Inferior parietal cortex (tissue), 1 donor: Measurements from ENCODE around the gene RNF207.

Experiments
- DNase-seq: peaks from one replicate; pipeline ENCODE4 v3.0.0-alpha.2; 2016; ENCODE audit errors: extremely low spot score

RNF207 gene

DNA sequence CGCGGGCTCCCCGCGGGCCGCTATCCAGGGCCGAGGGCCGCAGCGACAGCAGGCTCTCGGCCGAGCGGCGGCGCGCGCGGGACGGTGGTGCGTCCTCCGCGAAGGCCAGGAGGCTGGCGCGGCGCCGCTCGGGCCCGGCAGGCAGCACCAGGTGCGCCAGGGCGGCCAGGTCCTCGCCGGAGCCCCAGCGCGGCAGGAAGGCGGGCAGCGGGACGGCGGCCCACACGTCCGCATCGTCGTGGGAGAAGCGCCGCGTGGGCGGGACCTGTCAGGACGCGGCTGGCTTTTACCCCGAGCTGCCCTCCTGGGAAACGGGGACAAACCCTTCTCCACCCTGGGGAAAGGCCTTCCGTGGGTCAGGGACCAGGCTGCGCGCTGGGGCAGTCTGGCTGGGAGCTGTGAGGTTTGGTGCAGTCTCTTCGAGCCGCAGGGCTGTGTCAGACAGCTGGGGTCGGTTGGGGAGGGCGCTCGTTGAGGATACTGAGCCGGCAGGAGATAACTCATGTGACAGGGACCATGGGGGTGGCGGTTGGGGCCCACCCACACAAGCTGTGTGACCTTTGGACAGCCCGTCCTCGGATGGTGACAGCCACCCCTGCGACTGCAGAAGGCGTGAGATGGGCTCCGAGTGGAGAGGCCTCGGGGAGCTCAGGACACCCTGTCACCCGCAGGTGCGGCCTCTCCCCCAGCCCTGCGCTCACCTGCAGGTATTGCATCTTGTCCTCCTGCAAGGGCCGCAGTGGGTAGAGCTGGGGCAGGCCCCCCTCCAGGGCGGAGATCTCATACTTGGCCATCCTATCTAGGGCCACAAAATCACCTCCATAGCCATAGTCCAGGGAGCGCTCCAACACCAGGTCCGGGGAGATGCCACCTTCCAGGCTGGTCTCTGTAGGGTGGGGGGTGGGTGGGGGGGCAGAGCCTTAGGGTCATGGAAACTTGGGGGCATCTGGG is 44.1 kb downstream of the RNF207 start:
- DNase-seq, result no peak

DNA sequence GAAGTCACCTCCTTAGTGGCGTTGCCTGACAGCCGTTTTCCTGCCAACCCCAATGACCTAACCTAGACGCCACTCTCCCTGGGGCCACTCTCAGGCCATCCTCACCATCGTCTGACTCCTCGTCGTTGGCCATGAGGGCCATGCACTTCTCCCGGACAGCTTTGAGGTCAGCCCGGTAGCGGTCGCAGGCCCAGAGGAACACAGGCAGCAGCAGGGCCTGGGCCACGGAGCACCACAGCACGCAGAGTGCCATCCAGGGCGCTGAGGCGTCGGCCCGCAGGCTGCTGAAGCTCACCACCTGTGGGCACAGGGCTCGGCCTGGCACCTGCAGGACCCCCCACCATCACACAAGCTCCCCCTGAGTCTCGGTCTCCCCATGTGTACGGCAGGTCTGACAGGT is 45.3 kb downstream of the RNF207 start:
- no peak for DNase-seq

DNA sequence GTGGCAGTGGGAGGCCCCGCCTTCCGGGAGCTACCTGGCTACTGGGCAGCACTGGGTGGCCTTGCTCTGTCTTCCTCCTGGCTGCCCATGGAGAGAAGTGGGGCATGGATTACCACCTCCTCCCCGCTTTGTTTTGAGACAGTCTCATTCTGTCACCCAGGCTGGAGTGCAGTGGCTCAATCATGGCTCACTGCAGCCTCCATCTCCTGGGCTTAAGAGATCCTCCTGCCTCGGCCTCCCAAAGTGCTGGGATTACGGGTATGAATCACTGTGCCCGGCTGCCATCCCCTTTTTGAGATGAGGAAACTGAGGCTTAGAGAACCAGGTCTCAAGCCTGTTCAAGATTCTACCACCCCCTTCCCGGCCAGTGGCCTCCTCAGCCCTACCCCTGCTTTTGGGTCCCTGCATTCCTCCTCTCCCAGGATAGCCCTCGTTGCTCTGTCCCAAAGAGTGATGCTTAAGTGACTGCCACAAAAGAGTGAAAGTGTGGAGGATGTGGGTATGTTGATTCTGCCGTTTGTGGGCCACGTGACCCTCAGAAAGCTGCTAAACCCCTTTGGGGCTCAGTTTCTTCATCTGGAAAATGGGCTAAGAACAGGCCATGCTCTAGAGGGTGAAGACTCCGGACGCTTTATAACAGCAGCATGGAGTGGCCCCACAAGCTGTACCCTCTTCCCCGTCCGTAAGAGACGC is 45.9 kb downstream of the RNF207 start:
- DNase-seq, result no peak

DNA sequence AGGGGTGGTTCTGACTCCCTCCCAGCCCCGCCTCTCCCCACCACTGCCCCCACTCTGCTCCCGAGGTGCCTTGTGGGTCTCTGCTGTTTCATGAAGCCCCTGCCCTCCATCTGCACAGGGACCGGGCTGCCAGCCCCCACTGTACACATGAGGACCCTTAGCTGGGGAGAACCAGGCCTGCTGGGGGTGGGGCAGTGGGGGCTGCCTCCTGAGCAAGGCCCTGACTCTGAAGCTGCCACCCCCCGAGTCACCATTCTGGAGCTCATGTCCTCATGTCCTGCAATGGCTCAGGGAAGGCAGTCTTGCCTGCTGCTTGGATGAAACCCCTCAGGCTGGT is 46.4 kb downstream of the RNF207 start:
- no peak for DNase-seq

DNA sequence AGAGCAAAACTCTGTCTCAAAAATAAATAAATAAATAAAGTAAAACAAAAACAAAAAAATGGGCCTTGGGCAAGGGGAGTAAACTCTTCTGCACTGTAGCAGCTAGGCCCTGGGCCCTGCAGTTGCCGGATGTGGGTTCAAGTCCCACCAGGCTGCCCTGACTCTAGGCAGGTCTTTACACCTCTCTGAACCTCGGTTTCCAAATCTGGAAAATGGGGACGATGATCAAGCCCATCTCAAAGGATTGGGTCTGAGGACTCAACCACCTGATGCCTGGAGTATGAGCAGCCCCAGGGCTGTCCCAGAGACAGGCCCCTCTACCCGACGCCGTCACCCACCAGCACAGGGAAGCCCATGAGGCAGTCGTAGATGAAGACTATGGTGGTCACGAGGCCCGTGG is 47.5 kb downstream of the RNF207 start:
- no peak for DNase-seq

DNA sequence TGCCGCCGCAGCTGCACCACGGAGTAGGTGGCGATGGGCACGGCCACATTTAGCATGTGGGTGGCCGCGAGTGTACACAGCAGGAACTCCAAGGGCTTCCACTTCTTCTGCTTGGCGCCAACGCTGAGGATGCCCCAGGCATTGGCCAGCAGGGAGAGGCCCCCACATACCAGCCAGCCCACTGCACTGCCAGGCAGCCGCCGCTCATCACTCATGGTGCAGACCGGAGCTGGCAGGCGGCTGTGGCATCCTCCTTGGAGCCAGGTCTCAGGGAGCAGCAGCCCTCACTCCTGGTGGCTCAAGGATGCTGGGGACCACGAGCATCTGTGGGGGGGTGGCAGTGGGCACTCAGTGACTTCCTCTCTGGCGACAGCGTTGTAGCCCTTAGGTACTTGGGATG is 48.8 kb downstream of the RNF207 start:
- DNase-seq, result no peak

DNA sequence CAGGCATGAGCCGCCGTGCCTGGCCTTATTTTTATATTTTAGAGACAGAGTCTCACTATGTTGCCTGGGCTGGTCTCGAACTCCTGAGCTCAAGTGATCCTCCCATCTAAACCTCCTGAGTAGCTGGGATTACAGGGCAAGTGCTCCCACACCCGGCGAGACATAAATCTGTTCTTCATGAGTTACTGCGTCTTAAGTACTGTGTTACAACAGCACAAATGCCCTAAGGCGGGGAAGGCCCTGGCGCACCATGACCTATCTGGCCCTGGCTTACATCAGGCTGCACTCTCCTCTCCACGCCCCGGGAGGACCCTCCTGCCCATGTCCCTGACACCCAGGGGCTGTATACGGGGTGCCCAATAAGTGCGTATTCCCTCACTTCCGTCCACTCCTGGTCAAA is 50.7 kb downstream of the RNF207 start:
- DNase-seq, result no peak

DNA sequence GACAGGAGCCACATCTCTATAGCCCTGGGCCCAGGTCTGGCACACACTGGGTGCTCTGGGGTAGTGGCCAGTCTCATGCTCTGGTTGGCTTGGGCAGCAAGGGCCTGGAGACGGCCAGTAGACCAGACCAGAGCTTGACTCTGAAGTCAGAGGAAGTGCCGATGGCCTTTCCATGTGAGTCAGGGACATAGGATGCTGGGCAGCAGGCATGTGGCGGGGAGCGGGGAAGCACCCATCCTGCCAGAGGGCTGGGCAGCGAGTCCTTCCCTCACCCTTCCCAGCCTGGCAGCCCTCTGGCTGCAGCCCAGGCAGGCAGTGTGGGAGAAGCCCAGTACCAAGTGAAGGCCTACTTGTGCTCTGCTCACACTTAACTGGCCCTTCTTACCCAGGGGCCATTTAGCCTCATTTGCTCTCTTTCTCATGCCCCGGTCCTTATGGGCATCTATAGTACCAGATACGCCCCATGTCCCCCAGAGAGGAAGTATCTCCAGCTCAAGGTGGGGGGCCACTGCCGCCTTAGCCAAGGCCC is 51.7 kb downstream of the RNF207 start:
- no peak for DNase-seq

DNA sequence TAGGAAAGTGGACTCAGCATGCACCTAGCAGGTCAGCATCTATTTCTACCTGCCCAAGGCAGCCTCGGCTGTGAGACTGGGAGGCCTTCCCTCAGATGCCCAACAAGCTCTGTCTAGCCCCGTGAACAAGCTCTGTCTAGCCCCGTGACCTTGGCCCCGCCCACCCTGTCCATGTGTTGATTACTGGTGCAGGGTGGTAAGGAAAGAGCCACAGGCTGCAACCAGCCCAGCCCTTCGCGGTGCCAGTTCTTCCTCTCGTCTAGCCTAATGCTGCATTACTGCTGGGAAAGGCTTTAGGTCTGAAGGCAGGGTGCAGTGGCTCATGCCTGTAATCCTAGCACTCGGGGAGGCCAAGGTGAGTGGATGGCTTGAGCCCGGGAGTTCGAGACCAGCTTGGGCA is 52.8 kb downstream of the RNF207 start:
- DNase-seq, result no peak

DNA sequence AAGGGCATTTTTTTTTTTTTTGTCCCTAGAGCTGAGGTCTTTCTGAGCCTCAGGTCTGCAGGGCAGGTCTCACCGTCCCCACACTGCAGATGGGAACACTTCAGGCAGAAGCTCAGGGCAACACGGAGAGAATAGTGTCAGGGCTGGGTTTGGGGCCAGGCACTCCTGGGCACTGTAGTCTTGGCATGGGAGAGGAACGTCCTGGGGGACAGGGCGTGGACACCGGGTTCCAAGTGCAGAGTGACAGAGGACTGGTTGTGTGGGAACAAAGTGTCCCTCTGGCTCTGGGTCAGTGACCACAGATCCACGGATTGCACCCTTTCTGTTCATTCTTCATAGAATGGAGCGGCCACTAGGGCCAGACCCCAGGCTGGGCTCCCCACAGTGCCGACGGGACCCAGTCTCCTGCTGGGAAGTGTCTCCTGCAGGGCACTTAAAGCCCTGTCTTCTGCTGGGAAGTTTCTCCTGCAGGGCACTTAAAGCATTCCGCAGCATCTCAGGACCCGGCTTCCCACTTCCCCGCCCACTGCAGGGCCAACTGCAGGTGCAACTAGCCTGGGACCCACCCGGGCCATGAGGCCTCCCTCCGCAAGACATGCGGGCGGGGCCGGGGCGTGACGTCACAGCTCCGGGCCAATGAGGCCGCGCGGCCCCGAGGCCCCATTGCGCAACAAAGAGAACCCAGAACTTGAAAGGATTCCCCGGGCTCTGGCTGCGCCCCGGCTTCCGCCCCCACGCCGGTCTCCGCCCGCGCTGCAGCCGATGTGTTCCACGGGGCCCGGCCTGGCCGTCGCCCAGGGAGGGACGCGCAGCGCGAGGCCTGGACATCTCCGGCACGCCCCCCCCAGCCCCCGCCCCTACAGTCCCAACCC is 53.8 kb downstream of the RNF207 start:
- DNase-seq, result peak; percentile 30

DNA sequence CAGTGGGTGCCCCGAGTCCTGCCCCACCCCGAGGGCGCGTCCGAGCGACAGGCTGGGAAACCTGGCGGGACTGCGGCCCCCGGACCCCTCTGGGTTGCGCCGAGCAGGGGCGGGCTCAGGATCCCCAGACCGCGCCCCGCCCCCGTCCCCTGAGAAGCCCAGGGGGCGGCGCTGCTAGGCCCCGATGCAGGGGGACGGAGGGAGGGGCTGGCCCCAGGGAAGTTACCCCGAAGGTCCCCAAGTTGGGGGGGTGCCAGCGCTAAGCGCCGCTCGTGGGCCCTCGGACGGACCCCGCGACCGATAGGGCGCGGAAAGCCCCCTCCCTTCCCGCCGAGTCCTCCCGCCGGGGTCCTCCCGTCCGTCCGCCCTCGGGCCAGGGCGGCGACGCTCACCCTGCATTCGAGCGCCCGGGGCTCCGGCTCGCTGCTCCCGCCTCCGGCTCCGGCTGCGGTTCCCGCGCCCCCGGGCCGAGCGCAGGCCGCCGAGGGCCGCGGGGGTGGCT is 54.6 kb downstream of the RNF207 start:
- no peak for DNase-seq

DNA sequence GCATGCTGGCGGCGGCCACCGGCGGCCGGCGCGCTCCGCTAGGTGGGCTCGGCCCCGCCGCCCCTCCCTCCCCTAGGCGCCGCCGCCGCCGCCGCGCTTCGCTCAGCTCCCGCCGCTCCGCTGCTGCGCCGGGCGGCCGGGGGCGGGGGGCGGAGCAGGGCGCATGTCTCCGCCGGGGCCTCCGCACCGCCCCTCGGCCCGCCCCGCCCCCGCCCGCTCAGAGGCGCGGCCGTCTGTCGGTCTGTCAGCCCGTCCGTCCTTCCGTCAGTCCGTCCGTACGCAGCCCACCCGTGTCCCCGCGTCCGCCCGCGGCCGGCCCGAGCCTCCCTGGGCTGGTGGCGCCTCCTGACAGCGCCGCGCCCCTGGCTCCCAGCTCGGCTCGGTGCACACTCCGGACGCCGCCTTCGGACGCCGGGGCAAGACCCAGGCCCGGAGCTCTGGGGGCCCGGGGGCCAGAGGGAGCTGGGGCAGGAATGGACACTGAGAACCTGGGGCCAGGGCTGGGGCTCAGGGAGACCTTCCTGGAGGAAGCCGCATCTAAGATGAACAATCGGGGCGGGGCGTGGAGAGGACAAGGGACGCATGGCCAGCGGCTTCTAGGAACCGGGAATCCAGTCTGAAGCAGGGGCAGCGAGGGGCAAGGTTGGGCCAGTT is 55.2 kb downstream of the RNF207 start, which contains the start of gene GPR153:
GPR153 (minus strand) TSS at position 138 of the 654 bp plus-strand sequence. CDS start 6,193 bp downstream, outside the sequence.
- no peak for DNase-seq

DNA sequence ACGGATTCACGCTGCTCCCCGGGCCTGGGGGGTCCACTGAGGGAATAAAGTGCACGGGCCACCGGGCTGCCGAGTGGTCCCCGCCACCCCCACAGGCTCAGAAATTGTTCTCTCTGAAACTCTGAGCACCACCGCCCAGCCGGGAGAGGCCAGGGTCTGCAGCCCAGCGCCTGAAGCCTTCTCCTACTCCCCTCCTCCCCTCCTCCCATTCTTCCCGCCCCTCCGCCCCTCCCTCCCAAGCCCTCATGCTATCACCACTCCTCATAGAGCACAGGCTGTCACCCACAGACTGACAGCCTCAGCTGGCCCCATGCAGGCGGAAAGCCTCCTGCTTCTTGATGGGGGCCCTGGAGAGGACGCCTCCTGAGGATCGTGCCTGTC is 55.7 kb downstream of the RNF207 start:
- no peak for DNase-seq

DNA sequence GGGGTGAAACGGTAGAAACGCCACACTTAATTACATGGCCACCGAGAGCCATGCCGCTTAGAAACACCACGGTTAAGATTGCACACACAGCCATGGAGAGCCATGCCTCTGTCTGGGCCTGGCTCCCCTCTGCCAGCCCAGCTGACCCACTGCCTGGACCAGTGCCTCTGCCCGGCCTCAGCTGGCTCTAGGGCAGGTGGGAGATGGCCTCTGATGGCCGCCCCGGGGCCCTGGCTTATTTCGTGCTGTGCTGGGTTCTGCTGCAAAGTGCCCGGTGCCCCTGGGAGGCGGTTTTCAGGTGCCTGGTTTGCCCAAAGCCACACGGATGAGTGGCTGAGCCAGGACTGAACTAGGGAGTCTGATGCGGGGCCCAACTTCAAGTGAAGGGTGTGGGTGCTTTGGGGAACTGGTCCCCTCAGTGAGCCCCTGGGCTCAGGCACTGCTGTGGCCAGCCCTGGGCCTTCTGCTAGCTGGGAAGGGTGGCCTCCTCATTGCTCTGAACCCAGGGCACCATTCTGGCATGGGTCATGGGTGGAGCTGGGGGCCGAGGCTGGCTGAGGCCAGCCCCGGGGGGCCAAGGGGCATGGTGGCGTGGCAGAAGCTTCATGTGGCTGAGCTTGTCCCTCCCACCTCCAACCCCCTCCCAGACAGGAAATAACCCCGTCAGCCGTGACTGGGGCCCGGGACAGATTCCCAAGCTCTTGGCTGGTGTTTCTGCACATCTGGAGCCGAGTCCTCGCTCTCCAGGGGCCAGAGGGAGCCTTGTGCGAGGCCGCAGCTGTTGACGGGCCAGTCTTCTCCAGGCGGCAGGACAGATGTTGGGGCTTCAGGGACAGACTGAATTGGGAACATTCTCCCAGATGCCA is 56.9 kb downstream of the RNF207 start:
- no peak for DNase-seq

DNA sequence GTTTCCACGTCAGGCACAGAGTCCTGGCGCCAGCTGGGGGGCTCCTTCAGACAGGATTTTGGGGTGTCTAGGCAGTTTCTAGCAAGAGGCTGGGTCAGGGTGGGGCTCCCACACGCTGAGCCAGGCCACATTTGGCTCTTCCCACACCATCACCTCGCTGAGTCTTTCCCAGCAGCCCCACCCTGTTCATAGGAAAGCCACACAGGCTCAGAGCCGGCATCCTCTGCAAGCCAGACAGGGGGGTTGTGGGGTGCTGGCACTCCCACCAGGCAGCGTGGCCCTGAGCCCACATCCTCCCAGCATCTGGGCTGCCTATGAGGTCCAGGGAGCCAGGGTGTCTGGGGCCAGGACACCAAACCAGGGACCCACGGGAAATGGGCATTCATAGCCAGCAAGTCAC is 57.8 kb downstream of the RNF207 start:
- DNase-seq, result no peak

DNA sequence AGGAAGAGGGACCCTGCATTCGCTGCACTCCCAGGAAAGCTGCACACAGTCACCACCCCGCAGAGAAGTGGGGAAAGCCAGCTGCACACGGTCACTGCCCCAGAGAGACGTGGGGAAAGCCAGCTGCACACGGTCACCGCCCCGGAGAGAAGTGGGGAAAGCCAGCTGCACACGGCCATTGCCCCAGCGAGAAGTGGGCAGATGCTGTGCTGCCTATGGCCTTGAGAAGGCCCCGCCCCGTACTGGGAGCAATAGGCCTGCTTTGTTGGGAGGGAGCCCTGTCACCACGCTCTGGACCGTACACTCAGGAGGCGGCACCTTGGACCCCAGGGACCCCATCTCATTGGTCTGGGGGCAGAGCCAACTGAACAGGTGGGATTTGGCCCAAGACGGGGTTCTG is 59.2 kb downstream of the RNF207 start:
- no peak for DNase-seq

DNA sequence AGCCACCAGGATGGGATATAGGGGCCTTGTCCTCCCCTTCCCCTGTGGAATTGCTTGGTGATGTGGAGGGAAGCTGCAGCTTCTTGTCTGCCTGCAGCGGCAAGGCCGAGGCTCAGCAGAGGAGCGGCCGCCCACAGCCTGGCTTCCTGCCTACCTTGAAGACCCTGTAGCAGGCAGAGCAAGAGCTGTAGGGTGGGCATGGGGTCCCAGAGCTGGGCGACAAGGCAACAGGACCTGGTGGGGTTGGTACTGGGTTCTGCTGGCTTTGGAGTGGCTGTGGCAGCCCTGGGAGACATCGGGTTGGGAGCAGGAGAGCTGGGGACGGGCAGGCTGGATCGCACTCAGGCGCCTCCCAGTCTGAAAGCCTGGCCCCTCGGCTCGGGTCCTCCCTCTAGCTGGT is 60.7 kb downstream of the RNF207 start:
- no peak for DNase-seq

DNA sequence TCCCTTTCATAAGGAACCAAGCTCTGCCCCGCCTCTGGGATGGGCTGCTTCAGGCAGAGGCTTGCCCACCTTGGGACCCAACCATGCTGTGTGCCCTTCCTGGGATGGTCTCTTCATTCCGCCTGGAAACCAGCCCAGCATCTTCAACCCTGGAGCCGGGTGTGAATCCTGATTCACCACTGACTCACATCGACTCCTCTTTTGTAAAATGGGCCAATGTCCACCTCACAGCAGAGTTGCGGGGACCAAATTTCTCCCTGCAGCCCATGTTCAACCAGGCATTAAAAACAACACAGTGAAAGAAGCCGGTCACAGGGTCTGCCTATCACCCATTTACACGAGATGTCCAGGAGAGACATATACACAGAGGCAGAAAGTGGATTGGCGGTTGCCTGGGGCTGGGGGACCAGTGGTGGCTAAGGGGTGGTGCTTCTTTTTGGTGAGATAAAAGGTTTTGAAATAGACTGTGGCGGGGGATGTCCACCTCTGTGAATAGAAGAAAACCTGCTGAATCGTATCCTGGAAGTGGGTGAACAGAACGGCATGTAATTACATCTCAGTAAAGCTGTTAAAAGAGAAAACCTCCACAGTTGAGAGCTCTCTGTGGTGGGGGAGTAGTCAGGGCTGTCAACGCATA is 61.9 kb downstream of the RNF207 start:
- DNase-seq, result no peak

DNA sequence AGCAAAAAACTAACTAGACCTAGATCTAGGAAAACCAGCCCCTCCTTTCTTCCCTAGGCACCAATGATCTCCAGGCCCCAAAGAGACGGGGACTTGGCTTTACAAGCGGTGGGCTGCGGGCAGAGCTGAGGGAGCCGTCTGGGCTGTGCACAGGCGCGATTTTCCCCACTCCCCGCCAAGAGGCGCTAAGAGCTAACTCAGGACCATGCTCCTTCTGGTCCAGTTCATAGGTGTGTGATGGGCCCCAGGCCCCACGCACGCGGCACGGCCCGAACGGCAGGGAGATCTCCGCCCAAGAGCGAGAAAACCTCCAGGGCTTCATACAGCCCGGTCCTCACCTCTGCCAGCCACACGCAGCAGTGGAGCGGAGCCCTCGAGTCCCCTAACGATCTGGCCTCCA is 62.5 kb downstream of the RNF207 start:
- DNase-seq, result no peak

DNA sequence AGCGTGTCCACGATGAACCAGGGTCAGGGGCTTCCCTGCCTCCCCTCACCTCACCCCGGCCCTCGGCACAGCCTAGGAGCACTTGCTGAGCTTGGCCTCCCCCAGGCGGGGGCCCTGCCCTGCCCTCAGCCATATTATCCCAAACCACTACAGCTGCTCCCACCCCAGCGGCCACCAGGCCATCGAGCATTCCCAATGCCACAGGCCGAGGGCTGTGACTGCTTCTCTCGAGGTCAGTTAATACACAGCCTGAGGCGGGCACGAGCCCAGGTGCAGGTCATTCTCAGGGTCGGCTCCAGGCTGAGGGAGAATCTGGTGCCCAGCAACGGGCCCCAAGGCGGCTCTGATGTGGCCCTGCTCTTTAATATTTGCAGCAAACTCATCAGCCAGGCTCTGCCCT is 63.4 kb downstream of the RNF207 start:
- DNase-seq, result no peak
